Loucy (cell line): ENCODE results near the gene L3MBTL3.

Experiments
- CTCF ChIP-seq: fragments of 200-600 bp; sonication (generic); conservative IDR thresholded peaks from 2 replicates; pipeline ENCODE4 v1.5.1; 2014; ENCODE audit warnings: mild to moderate bottlenecking, antibody characterized with exemption, low read length
- EZH2phosphoT487 ChIP-seq: fragments of 200-600 bp; IDR thresholded peaks from 2 replicates; pipeline ENCODE4 v1.6.1; 2018; ENCODE audit warnings: antibody characterized with exemption, mild to moderate bottlenecking, moderate library complexity, borderline replicate concordance

GRCh38 chr6:130009146-130009545 lies 9.2 kb upstream of the L3MBTL3 start:
- TF ChIP-seq CTCF, result no peak
- TF ChIP-seq EZH2phosphoT487, result no peak
